ENCODE results near the gene NPM3. TPM values are rescaled to one million over a fixed set of nuclear protein-coding genes. Genes with fewer than 3 reads are reported as not detected.

NPM3 gene
- total and polyA plus RNA-seq, 2 of the 13 experiments (the other 11 are each of a cell fraction or from before 2014, with no cell fraction given) = 47.6 to 129 TPM

DNA sequence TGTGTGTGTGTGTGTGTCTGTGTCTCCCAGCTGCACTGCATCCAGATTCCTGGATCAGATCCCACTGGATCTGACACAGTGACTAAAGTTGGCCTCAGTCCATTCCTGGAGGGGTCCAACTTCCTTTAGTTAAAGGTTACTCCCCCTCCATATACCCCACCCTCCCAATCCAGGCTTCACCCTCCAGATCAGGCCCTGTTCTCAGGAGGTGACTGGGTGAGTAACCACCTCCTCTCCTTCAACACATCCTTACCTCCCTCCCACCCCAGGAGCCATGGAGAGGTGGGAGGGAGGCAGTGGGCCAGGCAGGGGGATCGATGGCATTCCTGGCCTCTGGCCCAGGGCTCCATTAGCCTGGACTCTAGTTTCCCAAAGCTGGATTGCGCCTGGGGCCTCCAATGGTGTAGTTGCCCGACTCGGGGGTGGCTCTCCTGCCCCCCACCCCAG is 49.1 kb upstream of the NPM3 start (continued):
- TF ChIP-seq JUN (CRISPR knock-in tag; IDR thresholded peaks at IDR 0.05) = no peak
- no peak for TF ChIP-seq TBL1XR1 (IDR thresholded peaks at IDR 0.05; ENCODE audit: borderline replicate concordance, low read length, partially characterized antibody)
- no peak for TF ChIP-seq RARA (CRISPR knock-in tag; IDR thresholded peaks at IDR 0.05)
- no peak for TF ChIP-seq TSC22D2 (CRISPR knock-in tag; IDR thresholded peaks at IDR 0.05; ENCODE audit: borderline replicate concordance)
- TF ChIP-seq, protein P1, sequence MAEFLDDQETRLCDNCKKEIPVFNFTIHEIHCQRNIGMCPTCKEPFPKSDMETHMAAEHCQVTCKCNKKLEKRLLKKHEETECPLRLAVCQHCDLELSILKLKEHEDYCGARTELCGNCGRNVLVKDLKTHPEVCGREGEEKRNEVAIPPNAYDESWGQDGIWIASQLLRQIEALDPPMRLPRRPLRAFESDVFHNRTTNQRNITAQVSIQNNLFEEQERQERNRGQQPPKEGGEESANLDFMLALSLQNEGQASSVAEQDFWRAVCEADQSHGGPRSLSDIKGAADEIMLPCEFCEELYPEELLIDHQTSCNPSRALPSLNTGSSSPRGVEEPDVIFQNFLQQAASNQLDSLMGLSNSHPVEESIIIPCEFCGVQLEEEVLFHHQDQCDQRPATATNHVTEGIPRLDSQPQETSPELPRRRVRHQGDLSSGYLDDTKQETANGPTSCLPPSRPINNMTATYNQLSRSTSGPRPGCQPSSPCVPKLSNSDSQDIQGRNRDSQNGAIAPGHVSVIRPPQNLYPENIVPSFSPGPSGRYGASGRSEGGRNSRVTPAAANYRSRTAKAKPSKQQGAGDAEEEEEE (CRISPR knock-in tag; IDR thresholded peaks at IDR 0.05; ENCODE audit: borderline replicate concordance) = no peak

DNA sequence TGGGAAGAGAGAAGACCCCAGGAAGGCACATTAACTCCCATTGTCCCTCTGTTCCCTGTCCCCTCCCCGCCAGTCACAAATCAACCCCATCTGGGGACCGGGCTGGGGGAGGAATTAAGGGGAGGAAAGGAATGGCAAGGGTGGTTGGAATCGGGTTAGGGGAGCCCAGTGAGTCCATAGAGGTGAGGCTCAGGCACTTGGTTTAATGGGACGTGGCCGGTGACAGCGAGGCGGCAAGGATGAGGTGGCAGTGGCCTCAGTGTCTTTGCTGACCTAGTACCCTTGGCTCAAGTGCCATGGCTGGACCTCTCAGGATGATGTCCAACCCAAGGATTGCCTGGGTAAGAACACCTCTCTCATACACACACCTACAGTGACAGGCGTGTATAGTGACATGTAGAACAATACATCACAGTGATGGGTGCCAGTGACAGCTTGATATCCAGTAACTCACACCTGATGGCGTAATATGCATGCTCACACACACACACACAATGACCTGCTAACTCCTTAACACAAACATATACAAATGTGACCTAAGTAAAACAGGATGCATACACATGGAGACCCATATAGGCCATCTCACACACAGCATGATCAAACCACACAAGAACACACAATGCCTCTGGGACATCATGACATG is 48.0 kb upstream of the NPM3 start:
- H3K27ac ChIP-seq (ENCODE audit: extremely low read length, insufficient read depth, low read length) = no peak overlapping the region
- ATAC-seq = no peak
- ChIA-PET POLR2A (no interaction called here), CTCF (ENCODE audit: low intra/inter-chr PET ratio, low total read pairs) (no interaction called here)
- no peaks in the 10 kb centered on the region for H3K9me3 ChIP-seq (ENCODE audit: low read length)
- no peak overlapping the region for H3K9ac ChIP-seq (ENCODE audit: insufficient read depth, low read depth, low read length)
- DNase-seq (ENCODE audit: low spot score) = no peak
- H2AFZ ChIP-seq (ENCODE audit: low read length) = no peak overlapping the region
- H3K4me1 ChIP-seq (ENCODE audit: insufficient read depth, low read length) = no peaks in the 10 kb centered on the region
- no peak for TF ChIP-seq ZNF749 (CRISPR knock-in tag; IDR thresholded peaks at IDR 0.05; ENCODE audit: borderline replicate concordance)
- no peak for TF ChIP-seq CHD4 (IDR thresholded peaks at IDR 0.05; ENCODE audit: borderline replicate concordance, low read length)
- TF ChIP-seq ONECUT2 (CRISPR knock-in tag; IDR thresholded peaks at IDR 0.05) = no peak
- TF ChIP-seq SIX1 (CRISPR knock-in tag; IDR thresholded peaks at IDR 0.05; ENCODE audit: borderline replicate concordance) = no peak
- no peak for TF ChIP-seq DMAP1 (CRISPR knock-in tag; IDR thresholded peaks at IDR 0.05)
- no peak for TF ChIP-seq SPEN (CRISPR knock-in tag; IDR thresholded peaks at IDR 0.05; ENCODE audit: low read depth)
- no peak for TF ChIP-seq ZZZ3 (CRISPR knock-in tag; IDR thresholded peaks at IDR 0.05; ENCODE audit: borderline replicate concordance)
- TF ChIP-seq MED1 (CRISPR knock-in tag; IDR thresholded peaks at IDR 0.05) = no peak
- TF ChIP-seq CHCHD3 (CRISPR knock-in tag; IDR thresholded peaks at IDR 0.05) = no peak
- no peak for TF ChIP-seq ZBTB42 (CRISPR knock-in tag; IDR thresholded peaks at IDR 0.05)
- no peak for TF ChIP-seq TRIM24 (CRISPR knock-in tag; IDR thresholded peaks at IDR 0.05)
- no peak for TF ChIP-seq ATF7-NPFF (CRISPR knock-in tag; IDR thresholded peaks at IDR 0.05; ENCODE audit: low read depth)
- no peak for TF ChIP-seq JUNB (CRISPR knock-in tag; IDR thresholded peaks at IDR 0.05; ENCODE audit: borderline replicate concordance)
- TF ChIP-seq CREM (IDR thresholded peaks at IDR 0.05) = no peak
- TF ChIP-seq CREM (CRISPR knock-in tag; IDR thresholded peaks at IDR 0.05) = no peak
- H3K4me3 ChIP-seq (replicated peaks in 1 of 3; ENCODE audit: insufficient read depth in 1 of 3, low read depth in 2 of 3, low read length in 3 of 3) = no peak overlapping the region
- H4K20me1 ChIP-seq (ENCODE audit: insufficient read depth, low read length) = no peaks in the 10 kb centered on the region
- BruUV-seq (replicated peaks) = no TSS peak
- no peaks in the 10 kb centered on the region for H3K27me3 ChIP-seq (ENCODE audit: control insufficient read depth in 1 of 2, insufficient read depth in 2 of 2, low read length in 2 of 2)
- WGBS (ENCODE audit: low lambda C conversion rate) = 95% methylated on average over 9 of the region's 9 CpGs
- no peak overlapping the region for H3K4me2 ChIP-seq (ENCODE audit: low read depth, low read length)
- FAIRE-seq = no peak
- intact Hi-C loops (cut with micrococcal nuclease; ENCODE audit: unreplicated experiment) (no loop called here), in situ Hi-C loops (cut with HindIII; ENCODE audit: extremely low pct_ligation_motif_present, low pct_unique_long_range_greater_than_20kb) (no loop called here)
- 0 out of 5 replicates have a peak, but pooled peaks cover 0 to 4% of the 10 kb centered on the region in 2 experiments for H3K36me3 ChIP-seq (replicated peaks in 1 of 2; ENCODE audit: control insufficient read depth in 1 of 2, insufficient read depth in 2 of 2, low read length in 2 of 2)
- H3K79me2 ChIP-seq (ENCODE audit: insufficient read depth, low read length) = no peaks in the 10 kb centered on the region

Measured in HepG2 (cell line).